IPS DF 6.9 (cell line): ENCODE measurements around the gene FBXL17.

Experiments
- DNase-seq: peaks from one replicate; pipeline ENCODE4 v3.0.0-alpha.2; 2013; ENCODE audit warnings: low read depth, low spot score
- H3K27ac ChIP-seq: one replicate; pipeline ENCODE4 v1.5.1; 2013; ENCODE audit warnings: low read length, control low read depth
- H3K27me3 ChIP-seq: 2 replicates; pipeline ENCODE4 v1.6.1; 2013; ENCODE audit warnings: mild to moderate bottlenecking, low read length; ENCODE audit not compliant: control insufficient read depth, insufficient read depth
- H3K36me3 ChIP-seq: 2 replicates; pipeline ENCODE4 v1.6.1; 2013; ENCODE audit warnings: low read length; ENCODE audit not compliant: control insufficient read depth, insufficient read depth
- H3K4me1 ChIP-seq: 2 replicates; pipeline ENCODE4 v1.6.1; 2013; ENCODE audit warnings: low read length; ENCODE audit not compliant: control insufficient read depth, insufficient read depth
- H3K4me3 ChIP-seq: 2 replicates; pipeline ENCODE4 v1.5.1; 2013; ENCODE audit warnings: mild to moderate bottlenecking, low read length
- H3K9me3 ChIP-seq: 2 replicates; pipeline ENCODE4 v1.6.1; 2013; ENCODE audit warnings: low read length, inconsistent platforms; ENCODE audit not compliant: control insufficient read depth, insufficient read depth
- WGBS: extraction: QIAGEN DNeasy Blood & Tissue Kit; methylation state at CpG from one replicate; pipeline ENCODE4 v1.1.7; 2013; ENCODE audit warnings: mixed read lengths, missing lambda C conversion rate; ENCODE audit not compliant: insufficient read length, insufficient coverage; 5-methylcytosine and 5-hydroxymethylcytosine counted together

Gene FBXL17

GRCh38 chr5:107930891-107931290, 451.0 kb downstream of the FBXL17 start:
- Histone ChIP-seq H3K4me1 (no peaks in the 10 kb centered on the region; the same call in 1 of the 2 replicates), H3K4me3 (no peak overlapping the region), H3K27me3 (no peaks in the 10 kb centered on the region), H3K27ac (no peak overlapping the region), H3K9me3 (no peaks in the 10 kb centered on the region), H3K36me3 (no peaks in the 10 kb centered on the region)
- no CpG with 5 or more reads among the region's 1 CpG for WGBS
- DNase-seq, result no peak

- no peak for DNase-seq
- Histone ChIP-seq H3K27me3 (no peaks in the 10 kb centered on the region), H3K4me1 (no peaks in the 10 kb centered on the region), H3K27ac (no peak overlapping the region), H3K9me3 (no peaks in the 10 kb centered on the region), H3K36me3 (no peaks in the 10 kb centered on the region), H3K4me3 (no peak overlapping the region)
- no CpG with 5 or more reads among the region's 3 CpGs for WGBS
Observed at GRCh38 chr5:107930092-107930491, 451.8 kb downstream of the FBXL17 start.

GRCh38 chr5:107929080-107929479, 452.8 kb downstream of the FBXL17 start:
- no peaks in the 10 kb centered on the region for H3K4me1 ChIP-seq
- H3K27me3 ChIP-seq, result no peaks in the 10 kb centered on the region
- DNase-seq, result no peak
- no peak overlapping the region for H3K27ac ChIP-seq
- H3K36me3 ChIP-seq, result no peaks in the 10 kb centered on the region
- H3K9me3 ChIP-seq, result no peaks in the 10 kb centered on the region
- H3K4me3 ChIP-seq, result no peak overlapping the region

GRCh38 chr5:107926121-107926520, 455.8 kb downstream of the FBXL17 start:
- H3K27me3 ChIP-seq, result no peaks in the 10 kb centered on the region
- WGBS, result no CpG with 5 or more reads among the region's 1 CpG
- no peaks in the 10 kb centered on the region for H3K4me1 ChIP-seq
- DNase-seq, result no peak
- no peaks in the 10 kb centered on the region for H3K9me3 ChIP-seq
- H3K27ac ChIP-seq, result no peak overlapping the region
- H3K4me3 ChIP-seq, result no peak overlapping the region
- no peaks in the 10 kb centered on the region for H3K36me3 ChIP-seq

- Histone ChIP-seq H3K4me3 (no peak overlapping the region), H3K36me3 (no peaks in the 10 kb centered on the region), H3K27me3 (no peaks in the 10 kb centered on the region), H3K27ac (no peak overlapping the region), H3K9me3 (no peaks in the 10 kb centered on the region), H3K4me1 (no peaks in the 10 kb centered on the region)
- no peak for DNase-seq
- no CpG with 5 or more reads among the region's 4 CpGs for WGBS
Observed at GRCh38 chr5:107925200-107925599, 456.7 kb downstream of the FBXL17 start.

GRCh38 chr5:107919969-107920368, 461.9 kb downstream of the FBXL17 start:
- Histone ChIP-seq H3K27ac (no peak overlapping the region), H3K4me3 (no peak overlapping the region), H3K4me1 (0 out of 2 replicates have a peak, but pooled peaks cover 1% of the 10 kb centered on the region), H3K9me3 (no peaks in the 10 kb centered on the region), H3K27me3 (no peaks in the 10 kb centered on the region), H3K36me3 (no peaks in the 10 kb centered on the region)
- no CpG with 5 or more reads among the region's 6 CpGs for WGBS
- DNase-seq, result no peak

DNA sequence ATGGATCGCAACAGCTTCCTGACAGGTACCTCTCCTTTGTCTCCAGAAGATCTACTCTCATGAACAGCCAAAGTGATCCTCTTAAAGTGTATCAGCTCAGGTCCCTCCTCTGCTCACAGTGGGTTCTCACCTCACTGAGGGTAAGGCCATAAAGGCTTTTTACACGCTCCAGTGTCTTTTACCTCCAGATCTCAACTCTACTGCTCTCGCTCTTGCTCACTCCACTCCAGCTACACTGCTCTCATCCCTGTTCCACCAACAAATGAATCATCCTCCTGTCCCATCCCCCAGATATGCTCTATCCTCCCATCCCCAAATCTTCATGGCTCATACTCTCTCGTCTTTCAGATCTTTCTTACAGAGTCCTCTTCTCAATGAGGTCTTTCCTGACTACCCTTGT, 462.5 kb downstream of the FBXL17 start:
- Histone ChIP-seq H3K36me3 (no peaks in the 10 kb centered on the region), H3K27ac (no peak overlapping the region), H3K9me3 (no peaks in the 10 kb centered on the region), H3K4me1 (0 out of 2 replicates have a peak, but pooled peaks cover 1% of the 10 kb centered on the region), H3K4me3 (no peak overlapping the region), H3K27me3 (no peaks in the 10 kb centered on the region)
- no peak for DNase-seq
- WGBS, result no CpG with 5 or more reads among the region's 4 CpGs

GRCh38 chr5:107917983-107918382, 463.9 kb downstream of the FBXL17 start:
- no CpG with 5 or more reads among the region's 3 CpGs for WGBS
- Histone ChIP-seq H3K27me3 (no peaks in the 10 kb centered on the region), H3K27ac (no peak overlapping the region), H3K4me1 (0 out of 2 replicates have a peak, but pooled peaks cover 1% of the 10 kb centered on the region), H3K4me3 (no peak overlapping the region), H3K9me3 (no peaks in the 10 kb centered on the region), H3K36me3 (no peaks in the 10 kb centered on the region)
- DNase-seq, result no peak

DNA sequence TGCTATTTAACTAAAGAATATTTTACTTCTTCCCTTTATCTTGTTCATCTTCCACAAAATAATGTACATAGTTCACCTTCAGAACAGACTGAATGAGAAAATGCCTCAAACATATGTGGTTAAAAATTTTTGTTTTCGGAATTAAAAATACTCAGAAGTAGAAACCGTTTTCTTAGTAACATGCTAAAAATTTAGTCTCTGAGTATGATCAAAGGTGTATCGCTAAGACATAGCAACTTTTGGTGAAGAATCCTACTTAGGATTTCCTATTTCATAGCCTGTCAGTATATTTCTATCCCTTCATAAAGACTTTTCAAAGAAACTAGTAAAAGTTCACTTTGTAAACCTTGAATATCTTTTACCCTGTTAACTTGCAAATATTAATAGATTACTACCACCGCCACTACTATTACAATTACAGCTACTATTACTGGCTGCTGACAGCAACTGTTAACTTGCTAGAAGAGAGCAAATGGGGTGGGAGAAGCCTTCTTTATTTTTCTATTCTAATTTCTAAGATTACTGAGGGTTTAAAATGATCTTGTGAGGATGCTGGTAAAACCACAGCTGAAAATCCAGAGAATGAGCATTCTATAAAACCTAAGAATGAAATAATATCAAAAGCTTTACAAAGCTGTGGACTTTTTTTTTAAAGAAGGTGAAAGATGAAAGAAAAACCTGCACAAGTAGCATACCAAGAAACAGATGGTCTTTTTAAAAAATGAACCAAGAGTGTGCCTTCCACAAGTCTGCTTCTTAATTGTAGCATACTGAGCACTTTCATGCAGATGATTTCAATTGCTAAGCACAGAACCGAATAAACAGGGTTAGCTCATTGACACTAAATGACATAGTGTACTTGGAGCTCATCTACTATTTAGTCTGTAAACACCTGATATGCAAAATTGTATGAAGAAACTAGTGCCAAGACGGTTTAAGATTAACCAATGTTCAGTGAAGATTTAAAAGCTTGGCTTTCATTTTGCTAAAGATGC, 464.9 kb downstream of the FBXL17 start:
- no peaks in the 10 kb centered on the region for H3K27me3 ChIP-seq
- H3K4me1 ChIP-seq, result 0 out of 2 replicates have a peak, but pooled peaks cover 1% of the 10 kb centered on the region
- H3K36me3 ChIP-seq, result no peaks in the 10 kb centered on the region
- no peak overlapping the region for H3K27ac ChIP-seq
- no peak overlapping the region for H3K4me3 ChIP-seq
- no CpG with 5 or more reads among the region's 6 CpGs for WGBS
- DNase-seq, result no peak
- H3K9me3 ChIP-seq, result no peaks in the 10 kb centered on the region

- H3K9me3 ChIP-seq, result no peaks in the 10 kb centered on the region
- no peaks in the 10 kb centered on the region for H3K36me3 ChIP-seq
- WGBS, result no CpG with 5 or more reads among the region's 5 CpGs
- H3K4me1 ChIP-seq, result 0 out of 2 replicates have a peak, but pooled peaks cover 1% of the 10 kb centered on the region
- no peak for DNase-seq
- no peak overlapping the region for H3K4me3 ChIP-seq
- no peak overlapping the region for H3K27ac ChIP-seq
- H3K27me3 ChIP-seq, result no peaks in the 10 kb centered on the region
Observed at GRCh38 chr5:107915176-107915812, 466.6 kb downstream of the FBXL17 start.
